AG04450 (cell line): Measurements from ENCODE around the gene GLCCI1. TPM values are rescaled to one million over a fixed set of nuclear protein-coding genes. Genes with fewer than 3 reads are reported as not detected.

Source experiments
- CTCF ChIA-PET: fragments of 300-600, 350-600 bp; formaldehyde crosslinking; extraction: SDS; loops from one replicate; lab custom pipeline; 2022; ENCODE audit warnings: antibody characterized with exemption, inconsistent platforms; lab: Charles Lee
- POLR2A ChIA-PET: fragments of 350-600 bp; formaldehyde crosslinking; extraction: SDS; loops from one replicate; lab custom pipeline; 2021; ENCODE audit warnings: antibody characterized with exemption, inconsistent platforms; lab: Yijun Ruan, JAX
- DNase-seq: peaks from one replicate; pipeline ENCODE4 v3.0.0-alpha.2; 2011; ENCODE audit warnings: low read depth, low spot score
- H3K27ac ChIP-seq: one replicate; pipeline ENCODE4 v1.5.1; 2012; ENCODE audit warnings: low read depth, low read length, control low read depth
- H3K27me3 ChIP-seq: one replicate; pipeline ENCODE4 v1.6.0; 2012; ENCODE audit warnings: low read length; ENCODE audit not compliant: control insufficient read depth, insufficient read depth
- H3K4me3 ChIP-seq: 2 replicates; pipeline ENCODE4 v1.5.1; 2011; ENCODE audit warnings: mild to moderate bottlenecking, low read depth, low read length, control low read depth
- H3K9me3 ChIP-seq: 2 replicates; pipeline ENCODE4 v1.5.1; 2012; ENCODE audit warnings: low read length; ENCODE audit not compliant: control insufficient read depth, insufficient read depth
- CTCF ChIP-seq: IDR thresholded peaks from 2 replicates; pipeline ENCODE4 v1.5.1; 2011; ENCODE audit warnings: low read depth, low read length, control low read depth, inconsistent platforms
- polyA plus RNA-seq: library from polyadenylated mRNA; depleted of rRNA; stranded (reverse); fragments of >200 nt; gene quantifications from 2 replicates; pipeline ENCODE4 v1.2.3, GENCODE V29; 2011

Gene GLCCI1
- polyA plus RNA-seq, 1 experiment = 13.5 TPM

- Histone ChIP-seq H3K27me3 (peaks cover 3% of the 10 kb centered on the region), H3K9me3 (no peaks in the 10 kb centered on the region; the same call in 1 of the 2 replicates), H3K27ac (no peak overlapping the region), H3K4me3 (no peak overlapping the region)
- ChIA-PET POLR2A (no interaction called here), CTCF (no interaction called here)
- TF ChIP-seq CTCF = no peak
- DNase-seq = no peak
Observed at GRCh38 chr7:8125680-8126444, 157.3 kb downstream of the GLCCI1 start.

- TF ChIP-seq CTCF = no peak
- ChIA-PET CTCF (no interaction called here), POLR2A (no interaction called here)
- Histone ChIP-seq H3K27me3 (peaks cover 3% of the 10 kb centered on the region), H3K9me3 (no peaks in the 10 kb centered on the region; the same call in 1 of the 2 replicates), H3K4me3 (no peak overlapping the region), H3K27ac (no peak overlapping the region)
- no peak for DNase-seq
Observed at GRCh38 chr7:8126601-8127167, 158.1 kb downstream of the GLCCI1 start.

GRCh38 chr7:8128449-8129317 is 160.1 kb downstream of the GLCCI1 start:
- Histone ChIP-seq H3K27ac (no peak overlapping the region), H3K27me3 (no peaks in the 10 kb centered on the region), H3K9me3 (no peaks in the 10 kb centered on the region; the same call in 1 of the 2 replicates), H3K4me3 (no peak overlapping the region)
- no peak for TF ChIP-seq CTCF
- ChIA-PET CTCF (no interaction called here), POLR2A (no interaction called here)
- DNase-seq = no peak

GRCh38 chr7:8129318-8129659 is 160.7 kb downstream of the GLCCI1 start:
- no peak for DNase-seq
- no peak for TF ChIP-seq CTCF
- Histone ChIP-seq H3K27ac (no peak overlapping the region), H3K4me3 (no peak overlapping the region), H3K27me3 (no peaks in the 10 kb centered on the region), H3K9me3 (no peaks in the 10 kb centered on the region; the same call in 1 of the 2 replicates)
- ChIA-PET CTCF (no interaction called here), POLR2A (no interaction called here)
